Endodermal cell (in vitro differentiated cells): Measurements from ENCODE around the gene SDR9C7. TPM values are rescaled to one million over a fixed set of nuclear protein-coding genes. Genes with fewer than 3 reads are reported as not detected.
"Not testable (repeated sequence)": the region's sequence is repeated elsewhere in the genome, so short reads cannot be mapped to it uniquely, and the experiment has no call there.

Experiments
- DNase-seq: peaks from one replicate; pipeline ENCODE4 v3.0.0-alpha.2; 2017
- H3K27ac ChIP-seq: 2 replicates; pipeline ENCODE4 v1.5.1; 2013; ENCODE audit warnings: mild to moderate bottlenecking, low read depth, low read length, moderate library complexity
- H3K27me3 ChIP-seq: 2 replicates; pipeline ENCODE4 v1.6.1; 2013; ENCODE audit warnings: mild to moderate bottlenecking, low read length, moderate library complexity; ENCODE audit not compliant: insufficient read depth, control insufficient read depth, poor library complexity, severe bottlenecking
- H3K36me3 ChIP-seq: 2 replicates; pipeline ENCODE4 v1.7.0; 2013; ENCODE audit warnings: mild to moderate bottlenecking, low read length, moderate library complexity; ENCODE audit not compliant: control insufficient read depth, insufficient read depth
- H3K4me1 ChIP-seq: one replicate; pipeline ENCODE4 v1.7.0; 2013; ENCODE audit warnings: low read length; ENCODE audit not compliant: control insufficient read depth, insufficient read depth
- H3K4me3 ChIP-seq: 2 replicates; pipeline ENCODE4 v1.5.1; 2013; ENCODE audit warnings: mild to moderate bottlenecking, low read length, moderate library complexity
- H3K9ac ChIP-seq: 2 replicates; pipeline ENCODE4 v1.6.1; 2013; ENCODE audit warnings: mild to moderate bottlenecking, low read length, moderate library complexity; ENCODE audit not compliant: poor library complexity, severe bottlenecking; ENCODE audit errors: extremely low read depth
- H3K9me3 ChIP-seq: 2 replicates; pipeline ENCODE4 v1.6.1; 2013; ENCODE audit warnings: mild to moderate bottlenecking, low read length, moderate library complexity; ENCODE audit not compliant: control insufficient read depth
- H3K27ac Mint-ChIP-seq: 2 replicates; pipeline ENCODE4 v1.8.0; 2020; ENCODE audit warnings: mixed read lengths
- H3K27me3 Mint-ChIP-seq: 2 replicates; pipeline ENCODE4 v1.8.0; 2021; ENCODE audit warnings: mild to moderate bottlenecking, mixed read lengths; ENCODE audit not compliant: insufficient read depth
- H3K36me3 Mint-ChIP-seq: 2 replicates; pipeline ENCODE4 v1.8.0; 2020; ENCODE audit warnings: low read depth, mixed read lengths
- H3K4me1 Mint-ChIP-seq: 2 replicates; pipeline ENCODE4 v1.8.0; 2020; ENCODE audit warnings: mixed read lengths
- H3K4me3 Mint-ChIP-seq: 2 replicates; pipeline ENCODE4 v1.8.0; 2020; ENCODE audit warnings: mild to moderate bottlenecking, moderate library complexity, mixed read lengths
- H3K9me3 Mint-ChIP-seq: 2 replicates; pipeline ENCODE4 v1.8.0; 2020; ENCODE audit warnings: mild to moderate bottlenecking, mixed read lengths
- CTCF ChIP-seq: fragments of 200-600 bp; sonication (generic); conservative IDR thresholded peaks from 2 replicates; pipeline ENCODE4 v1.5.0; 2021; ENCODE audit warnings: antibody characterized with exemption, mild to moderate bottlenecking
- WGBS, 2 experiments: methylation state at CpG; one replicate each; pipeline versions ENCODE4 v1.1.5 to v1.1.7; 2013; ENCODE audit warnings: missing lambda C conversion rate in 2 of 2, mixed read lengths in 1 of 2; ENCODE audit not compliant: insufficient coverage in 1 of 2, insufficient read length in 1 of 2; 5-methylcytosine and 5-hydroxymethylcytosine counted together
- total RNA-seq, 2 donors: library from RNA; stranded (reverse); fragmentation: NEBNext Ultra II Directional in 1 of 2; extraction: Animal tissue kit (Norgen Biotek cat#: 25700) in 1 of 2; gene quantifications; 2 replicates in 1 of 2; 3 replicates in 1 of 2; pipeline ENCODE4 v1.2.1, GENCODE V29; 2021

The SDR9C7 gene
- total RNA-seq, 2 donors from 2014 or later, result not detected

- 48 to 57% methylated on average over 1 to 3 of the region's 3 CpGs for WGBS, 2 experiments
- DNase-seq, result no peak
- no peak overlapping the region for H3K9ac ChIP-seq
- Mint-ChIP-seq H3K9me3 (peaks cover 61% of the 10 kb centered on the region), H3K27me3 (peaks cover 10% of the 10 kb centered on the region), H3K27ac (no peak overlapping the region), H3K36me3 (no peaks in the 10 kb centered on the region), H3K4me1 (no peaks in the 10 kb centered on the region), H3K4me3 (no peak overlapping the region)
- H3K36me3 ChIP-seq, result no peaks in the 10 kb centered on the region
- no peaks in the 10 kb centered on the region for H3K4me1 ChIP-seq
- H3K27me3 ChIP-seq, result no peaks in the 10 kb centered on the region
- H3K27ac ChIP-seq, result no peak overlapping the region
- peaks cover 32% of the 10 kb centered on the region for H3K9me3 ChIP-seq
- no peak overlapping the region for H3K4me3 ChIP-seq
- no peak for TF ChIP-seq CTCF
These were observed 47.9 kb downstream of the SDR9C7 start for GRCh38 chr12:56886319-56886718.

- Histone ChIP-seq H3K27ac (no peak overlapping the region), H3K9me3 (peaks cover 42% of the 10 kb centered on the region), H3K9ac (no peak overlapping the region), H3K4me1 (no peaks in the 10 kb centered on the region), H3K36me3 (no peaks in the 10 kb centered on the region), H3K4me3 (no peak overlapping the region), H3K27me3 (no peaks in the 10 kb centered on the region)
- no peak for TF ChIP-seq CTCF
- peaks cover 6% of the 10 kb centered on the region for H3K27me3 Mint-ChIP-seq
- H3K36me3 Mint-ChIP-seq, result no peaks in the 10 kb centered on the region
- no peaks in the 10 kb centered on the region for H3K4me1 Mint-ChIP-seq
- 87 to 100% methylated on average over 1 of the region's 1 CpG for WGBS, 2 experiments
- DNase-seq, result no peak
- no peak overlapping the region for H3K27ac Mint-ChIP-seq
- H3K9me3 Mint-ChIP-seq, result peaks cover 65% of the 10 kb centered on the region
- no peak overlapping the region for H3K4me3 Mint-ChIP-seq
These were observed 48.9 kb downstream of the SDR9C7 start for GRCh38 chr12:56885316-56885715.

- peaks cover 45% of the 10 kb centered on the region for H3K9me3 ChIP-seq
- no peak overlapping the region for H3K27ac Mint-ChIP-seq
- WGBS, 2 experiments, result 32 to 40% methylated on average over 1 of the region's 1 CpG
- no peaks in the 10 kb centered on the region for H3K36me3 Mint-ChIP-seq
- no peaks in the 10 kb centered on the region for H3K4me1 ChIP-seq
- H3K27ac ChIP-seq, result no peak overlapping the region
- H3K27me3 Mint-ChIP-seq, result peaks cover 5% of the 10 kb centered on the region
- H3K27me3 ChIP-seq, result no peaks in the 10 kb centered on the region
- H3K4me1 Mint-ChIP-seq, result no peaks in the 10 kb centered on the region
- TF ChIP-seq CTCF, result no peak
- H3K4me3 Mint-ChIP-seq, result no peak overlapping the region
- DNase-seq, result no peak
- peaks cover 73% of the 10 kb centered on the region for H3K9me3 Mint-ChIP-seq
- H3K4me3 ChIP-seq, result no peak overlapping the region
- no peak overlapping the region for H3K9ac ChIP-seq
- no peaks in the 10 kb centered on the region for H3K36me3 ChIP-seq
These were observed 49.8 kb downstream of the SDR9C7 start for GRCh38 chr12:56884421-56884820.

- not testable (repeated sequence) for H3K9ac ChIP-seq
These were observed 51.8 kb downstream of the SDR9C7 start for GRCh38 chr12:56882407-56882806.

More at GRCh38 chr12:56882407-56882806, 51.8 kb downstream of the SDR9C7 start:
- not testable (repeated sequence) for H3K4me1 Mint-ChIP-seq, H3K4me1 ChIP-seq, H3K27me3 Mint-ChIP-seq, H3K36me3 ChIP-seq, H3K27ac ChIP-seq, H3K27ac Mint-ChIP-seq, H3K27me3 ChIP-seq, H3K4me3 Mint-ChIP-seq, DNase-seq, H3K36me3 Mint-ChIP-seq
- H3K9me3 ChIP-seq, result peaks cover 49% of the 10 kb centered on the region
- 83 to 87% methylated on average over 1 to 3 of the region's 3 CpGs for WGBS, 2 experiments
- peak overlapping the region; percentile 59 for H3K4me3 ChIP-seq
- H3K9me3 Mint-ChIP-seq, result peaks cover 87% of the 10 kb centered on the region
